ENCODE results near the gene KIRREL3. TPM values are rescaled to one million over a fixed set of nuclear protein-coding genes. Genes with fewer than 3 reads are reported as not detected.

The KIRREL3 gene
- total RNA-seq, 1 donor from 2014 or later: 0.66 TPM

GRCh38 chr11:126512741-126513715 lies 487.5 kb downstream of the KIRREL3 start:
- no peak for DNase-seq (ENCODE audit: low spot score)

GRCh38 chr11:126512251-126512650 lies 488.3 kb downstream of the KIRREL3 start:
- no peak for DNase-seq (ENCODE audit: low spot score)

- no peak for DNase-seq (ENCODE audit: low spot score)
These were observed 489.0 kb downstream of the KIRREL3 start for GRCh38 chr11:126511475-126512115.

GRCh38 chr11:126510621-126511370 lies 489.8 kb downstream of the KIRREL3 start:
- no peak for DNase-seq (ENCODE audit: low spot score)

- no peak for DNase-seq (ENCODE audit: low spot score)
These were observed 492.9 kb downstream of the KIRREL3 start for GRCh38 chr11:126507646-126508045.

GRCh38 chr11:126506789-126507188 lies 493.8 kb downstream of the KIRREL3 start:
- no peak for DNase-seq (ENCODE audit: low spot score)

GRCh38 chr11:126502982-126503381 lies 497.6 kb downstream of the KIRREL3 start:
- no peak for DNase-seq (ENCODE audit: low spot score)

GRCh38 chr11:126502159-126502558 lies 498.4 kb downstream of the KIRREL3 start:
- no peak for DNase-seq (ENCODE audit: low spot score)

- DNase-seq (ENCODE audit: low spot score): no peak
These were observed 498.9 kb downstream of the KIRREL3 start for GRCh38 chr11:126501641-126502040.

- DNase-seq (ENCODE audit: low spot score): no peak
These were observed 499.6 kb downstream of the KIRREL3 start for GRCh38 chr11:126500981-126501380.

GRCh38 chr11:126499131-126499752 lies 501.3 kb downstream of the KIRREL3 start:
- no peak for DNase-seq (ENCODE audit: low spot score)

- DNase-seq (ENCODE audit: low spot score): no peak
These were observed 502.3 kb downstream of the KIRREL3 start for GRCh38 chr11:126498281-126498680.

GRCh38 chr11:126497581-126498122 lies 502.9 kb downstream of the KIRREL3 start:
- no peak for DNase-seq (ENCODE audit: low spot score)

- no peak for DNase-seq (ENCODE audit: low spot score)
These were observed 503.8 kb downstream of the KIRREL3 start for GRCh38 chr11:126496576-126497337.

GRCh38 chr11:126495281-126496220 lies 505.0 kb downstream of the KIRREL3 start:
- no peak for DNase-seq (ENCODE audit: low spot score)

- no peak for DNase-seq (ENCODE audit: low spot score)
These were observed 505.7 kb downstream of the KIRREL3 start for GRCh38 chr11:126494831-126495230.

- no peak for DNase-seq (ENCODE audit: low spot score)
These were observed 508.1 kb downstream of the KIRREL3 start for GRCh38 chr11:126492331-126493082.

GRCh38 chr11:126491092-126491491 lies 509.5 kb downstream of the KIRREL3 start:
- no peak for DNase-seq (ENCODE audit: low spot score)
